ENCODE measurements around the gene WSCD2.

DNA sequence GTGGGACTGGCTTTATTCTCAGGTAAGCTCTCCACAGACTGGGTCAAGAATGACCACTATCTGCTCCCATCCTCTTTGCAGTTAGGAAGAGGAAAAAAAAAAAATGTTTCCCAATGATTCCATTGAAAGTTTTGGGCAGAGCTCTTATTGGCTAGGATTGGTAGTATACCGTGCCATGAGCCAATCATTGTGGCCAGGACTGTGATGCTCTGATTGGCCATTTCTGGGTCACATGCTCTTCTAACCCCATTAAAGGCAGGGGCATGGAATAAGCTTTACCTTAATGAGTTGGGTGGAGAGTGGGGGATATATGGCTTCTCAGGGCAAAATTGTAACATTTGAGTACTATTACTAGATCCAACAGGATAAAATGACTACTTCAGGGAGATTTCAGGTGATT, 49.4 kb upstream of the WSCD2 start:
- TF ChIP-seq GATA3 (IDR thresholded peaks at IDR 0.05; ENCODE audit: low read depth, low read length) (no peak), GATA2 (IDR thresholded peaks at IDR 0.05; ENCODE audit: low read depth, low read length) (no peak)
